Transverse colon (tissue), 4 donors: ENCODE measurements around the gene PTPRJ. TPM values are rescaled to one million over a fixed set of nuclear protein-coding genes. Genes with fewer than 3 reads are reported as not detected.

Experiments used
- DNase-seq: peaks from one replicate; pipeline ENCODE4 v3.0.0-alpha.2; 2019
- H3K27ac ChIP-seq, 4 donors: fragments of 200-600 bp; sonication (generic); 2 replicates each; pipeline ENCODE4 v1.5.1; 2016 to 2018; ENCODE audit warnings: inconsistent platforms in 4 of 4
- H3K27me3 ChIP-seq: fragments of 200-600 bp; sonication (generic); 2 replicates; pipeline ENCODE4 v1.5.1; 2017; ENCODE audit warnings: inconsistent platforms
- H3K36me3 ChIP-seq, 4 donors: fragments of 200-600 bp; sonication (generic); 2 replicates each; pipeline ENCODE4 v1.5.1; 2017 to 2019; ENCODE audit warnings: inconsistent platforms in 4 of 4
- H3K4me1 ChIP-seq, 4 donors: fragments of 200-600 bp; sonication (generic); 2 replicates each; pipeline ENCODE4 v1.5.1; 2017 to 2020; ENCODE audit warnings: inconsistent platforms in 4 of 4
- H3K4me3 ChIP-seq, 4 donors: fragments of 200-600 bp; sonication (generic); 1 replicate in 1 of 4; 2 replicates in 3 of 4; pipeline versions ENCODE4 v1.5.1 to v1.6.1; 2017 to 2019; ENCODE audit warnings: inconsistent platforms in 4 of 4
- H3K9me3 ChIP-seq, 2 donors: fragments of 200-600 bp; sonication (generic); 2 replicates each; pipeline ENCODE4 v1.5.1; 2017 to 2019; ENCODE audit warnings: inconsistent platforms in 2 of 2
- EP300 ChIP-seq: sonication (generic); formaldehyde crosslinking; IDR thresholded peaks from one replicate; pipeline ENCODE4 v1.6.1; 2017; ENCODE audit warnings: antibody characterized with exemption, low read depth
- POLR2A ChIP-seq: fragments of 450-650 bp; IDR thresholded peaks from one replicate; pipeline ENCODE4 v1.6.1; 2016; ENCODE audit warnings: antibody characterized with exemption, mild to moderate bottlenecking, moderate library complexity
- POLR2AphosphoS5 ChIP-seq, 3 donors: sonication (generic); formaldehyde crosslinking; IDR thresholded peaks; one replicate each; pipeline ENCODE4 v1.6.1; 2016; ENCODE audit warnings: antibody characterized with exemption in 3 of 3
- WGBS, 2 donors: methylation state at CpG; one replicate each; pipeline ENCODE4 v1.1.5; 2018; ENCODE audit warnings: low coverage in 1 of 2; 5-methylcytosine and 5-hydroxymethylcytosine counted together
- in situ Hi-C, 4 donors: fragments of 200-750 bp; cut with MboI; loops; one replicate each; pipeline versions ENCODE4 v1.15.0 to v1.15.1; 2017; ENCODE audit warnings: low sequenced_read_pairs in 3 of 4, low pct_ligation_motif_present in 1 of 4, low pct_unique_long_range_greater_than_20kb in 1 of 4
- intact Hi-C: fragments of 100-400 bp; cut with DNase I; formaldehyde crosslinking; loops from one replicate; pipeline ENCODE4 v1.15.1; 2023; ENCODE audit warnings: low total_unique reads
- total RNA-seq, 4 donors: library from RNA; depleted of rRNA; stranded (reverse); fragments of >200 nt; gene quantifications; one replicate each; pipeline ENCODE4 v1.1.0, GENCODE V29; 2016
- TF ChIP-seq, protein P1 (sequence below), 5 experiments: fragments of 200-600 bp in 3 of 5; fragments of 450-650 bp in 2 of 5; sonication (generic) in 3 of 5; IDR thresholded peaks; 1 replicate in 2 of 5; 2 replicates in 3 of 5; pipeline ENCODE4 v1.5.1; 2016 to 2017; ENCODE audit warnings: antibody characterized with exemption in 5 of 5, inconsistent platforms in 3 of 5, mild to moderate bottlenecking in 2 of 5, moderate library complexity in 1 of 5

The PTPRJ gene
- total RNA-seq, 4 donors from 2014 or later, result 25.3 to 40.8 (median 31.7) TPM

DNA sequence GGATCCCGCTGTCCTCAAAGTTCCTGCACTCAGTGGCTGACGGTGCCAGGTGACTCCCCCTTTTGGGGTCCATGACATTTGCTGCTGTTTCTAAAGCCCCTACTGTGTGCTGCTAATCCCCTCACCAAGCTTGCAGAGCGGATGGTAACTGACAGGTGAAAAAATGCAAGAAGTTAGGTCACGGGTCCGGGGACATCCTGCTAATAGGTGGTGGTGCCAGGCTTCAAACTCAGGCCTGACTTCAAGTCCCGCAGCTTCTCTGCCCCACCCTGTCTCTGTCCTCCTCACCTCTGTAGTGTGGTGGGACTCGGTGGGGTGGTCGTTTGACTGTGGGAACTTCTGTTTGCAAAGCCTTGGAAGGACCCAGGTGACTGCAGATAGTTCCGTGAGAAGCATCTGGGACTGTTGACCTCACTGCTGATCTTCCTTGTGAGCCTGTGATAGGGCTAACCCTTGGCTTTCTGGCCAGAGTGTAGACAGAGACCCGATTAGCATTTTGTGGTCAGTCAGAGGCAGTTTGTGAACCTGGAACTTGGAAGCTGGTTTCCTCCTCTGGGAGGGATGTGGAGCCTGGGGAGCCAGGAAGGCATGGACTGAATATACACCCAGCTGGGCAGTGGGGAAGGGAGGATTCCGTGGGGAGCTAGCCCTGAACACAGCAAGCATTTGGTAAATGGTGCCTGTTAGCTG lies 120.8 kb downstream of the PTPRJ start:
- Histone ChIP-seq H3K9me3 (no peaks in the 10 kb centered on the region), H3K4me1 (peaks cover 10 to 62% (median 39%) of the 10 kb centered on the region in 4 donors), H3K36me3 (no peaks in the 10 kb centered on the region), H3K27me3 (no peaks in the 10 kb centered on the region), H3K27ac (peak overlapping the region in 3 of 4 donors; percentile 24 to 68 (median 34)), H3K4me3 (no peak overlapping the region)
- intact Hi-C loops, result no loop called here
- no peak for DNase-seq
- WGBS, 2 donors, result 60 to 71% methylated on average over 1 to 11 of the region's 11 CpGs
- TF ChIP-seq, protein P1, sequence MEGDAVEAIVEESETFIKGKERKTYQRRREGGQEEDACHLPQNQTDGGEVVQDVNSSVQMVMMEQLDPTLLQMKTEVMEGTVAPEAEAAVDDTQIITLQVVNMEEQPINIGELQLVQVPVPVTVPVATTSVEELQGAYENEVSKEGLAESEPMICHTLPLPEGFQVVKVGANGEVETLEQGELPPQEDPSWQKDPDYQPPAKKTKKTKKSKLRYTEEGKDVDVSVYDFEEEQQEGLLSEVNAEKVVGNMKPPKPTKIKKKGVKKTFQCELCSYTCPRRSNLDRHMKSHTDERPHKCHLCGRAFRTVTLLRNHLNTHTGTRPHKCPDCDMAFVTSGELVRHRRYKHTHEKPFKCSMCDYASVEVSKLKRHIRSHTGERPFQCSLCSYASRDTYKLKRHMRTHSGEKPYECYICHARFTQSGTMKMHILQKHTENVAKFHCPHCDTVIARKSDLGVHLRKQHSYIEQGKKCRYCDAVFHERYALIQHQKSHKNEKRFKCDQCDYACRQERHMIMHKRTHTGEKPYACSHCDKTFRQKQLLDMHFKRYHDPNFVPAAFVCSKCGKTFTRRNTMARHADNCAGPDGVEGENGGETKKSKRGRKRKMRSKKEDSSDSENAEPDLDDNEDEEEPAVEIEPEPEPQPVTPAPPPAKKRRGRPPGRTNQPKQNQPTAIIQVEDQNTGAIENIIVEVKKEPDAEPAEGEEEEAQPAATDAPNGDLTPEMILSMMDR (IDR thresholded peaks at IDR 0.05), result no peak
- no peak for TF ChIP-seq POLR2A
- TF ChIP-seq EP300, result no peak
- no peak for TF ChIP-seq POLR2AphosphoS5 (IDR thresholded peaks at IDR 0.05)
- in situ Hi-C loops, result loop anchor here in 2 of 4 donors (10.0 kb wide), 1 partner anchor 156 kb away; no protein-coding TSS in a partner anchor

DNA sequence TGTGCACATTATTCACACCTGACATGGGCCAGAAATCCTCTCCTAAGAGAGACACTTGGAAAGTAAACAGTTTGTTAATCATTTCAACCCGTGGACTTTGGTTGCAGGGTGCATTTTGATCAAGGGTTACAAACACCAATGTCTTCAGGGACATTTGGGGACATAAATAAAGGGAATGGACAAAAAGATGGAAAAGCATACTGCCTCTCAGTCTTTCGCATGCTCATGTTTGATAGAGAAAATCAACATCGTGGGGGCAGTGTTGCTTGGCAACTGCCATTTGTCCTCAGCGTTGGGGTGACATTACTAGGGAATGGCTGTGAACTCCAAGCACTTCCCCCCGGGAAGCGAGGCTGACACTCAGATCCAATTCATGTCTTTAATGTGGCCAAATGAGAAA lies 121.6 kb downstream of the PTPRJ start:
- peak overlapping the region in 3 of 4 donors; percentile 34 to 79 (median 68) for H3K27ac ChIP-seq
- DNase-seq, result no peak
- no peaks in the 10 kb centered on the region for H3K9me3 ChIP-seq
- no peaks in the 10 kb centered on the region for H3K36me3 ChIP-seq
- intact Hi-C loops, result no loop called here
- peaks cover 10 to 65% (median 41%) of the 10 kb centered on the region in 4 donors for H3K4me1 ChIP-seq
- no peaks in the 10 kb centered on the region for H3K27me3 ChIP-seq
- in situ Hi-C loops, result loop anchor here in 2 of 4 donors (10.0 kb wide), 1 partner anchor 157 kb away; no protein-coding TSS in a partner anchor
- H3K4me3 ChIP-seq, result no peak overlapping the region
- WGBS, 2 donors, result 60 to 72% methylated on average over 2 to 6 of the region's 6 CpGs
- no peak for TF ChIP-seq POLR2AphosphoS5 (IDR thresholded peaks at IDR 0.05)
- no peak for TF ChIP-seq POLR2A
- no peak for TF ChIP-seq EP300
- TF ChIP-seq, protein P1 (IDR thresholded peaks at IDR 0.05), result no peak

DNA sequence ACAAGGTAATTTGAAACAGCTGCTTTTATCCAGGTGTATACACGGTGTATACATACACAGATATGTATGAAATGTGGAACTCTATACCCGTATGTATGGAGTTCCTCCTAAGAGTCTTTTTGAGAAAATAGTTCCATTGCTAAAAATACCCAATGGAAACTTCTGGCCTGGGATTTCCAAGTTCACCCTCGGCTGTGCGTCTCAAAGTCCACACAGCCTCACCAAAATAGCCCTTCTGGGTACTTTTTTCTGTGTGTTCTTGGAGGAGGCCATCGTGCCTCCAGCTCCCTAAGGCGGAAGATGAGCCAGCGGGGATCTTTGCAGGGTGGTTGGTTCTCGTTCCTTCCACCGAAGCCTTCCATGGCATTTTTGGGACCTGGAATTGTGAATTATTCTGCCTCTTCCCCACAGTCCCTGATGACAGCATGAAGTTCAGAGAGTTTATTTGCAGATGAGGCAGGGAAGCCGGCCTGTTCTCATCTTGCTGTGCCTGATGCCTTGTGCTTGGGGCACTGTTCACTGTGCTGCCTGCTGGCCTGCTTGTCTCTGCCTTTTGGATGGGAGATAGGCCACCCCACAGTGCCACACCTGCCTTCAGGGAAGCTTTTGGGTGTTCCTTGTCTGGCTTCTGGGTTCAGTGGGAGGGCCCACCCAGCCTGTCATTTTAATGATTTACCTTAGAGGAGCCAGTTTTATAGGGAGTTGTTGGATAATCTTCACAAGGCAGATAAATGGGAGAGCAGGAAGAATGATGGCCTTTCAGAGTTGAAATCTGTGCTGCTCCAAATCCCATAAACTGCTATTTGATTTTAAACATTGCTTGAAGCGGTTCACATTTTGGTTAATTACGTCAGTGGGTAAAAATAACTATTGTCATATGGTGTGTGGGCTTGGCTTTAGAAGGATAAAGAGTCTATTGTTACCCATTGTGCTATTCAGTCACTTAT lies 123.5 kb downstream of the PTPRJ start:
- in situ Hi-C loops, result loop anchor here in 2 of 4 donors (10.0 kb wide), 1 partner anchor 159 kb away; no protein-coding TSS in a partner anchor
- 40 to 56% methylated on average over 4 to 12 of the region's 12 CpGs for WGBS, 2 donors
- H3K4me1 ChIP-seq, result peaks cover 10 to 72% (median 42%) of the 10 kb centered on the region in 4 donors
- intact Hi-C loops, result no loop called here
- TF ChIP-seq EP300, result no peak
- no peak for TF ChIP-seq POLR2A
- TF ChIP-seq POLR2AphosphoS5 (IDR thresholded peaks at IDR 0.05), result no peak
- TF ChIP-seq, protein P1 (IDR thresholded peaks at IDR 0.05), result no peak
- H3K27me3 ChIP-seq, result no peaks in the 10 kb centered on the region
- no peak overlapping the region for H3K4me3 ChIP-seq
- H3K9me3 ChIP-seq, result no peaks in the 10 kb centered on the region
- no peaks in the 10 kb centered on the region for H3K36me3 ChIP-seq
- peak; percentile 51 for DNase-seq
- peak overlapping the region; percentile 63 to 79 (median 68) for H3K27ac ChIP-seq

DNA sequence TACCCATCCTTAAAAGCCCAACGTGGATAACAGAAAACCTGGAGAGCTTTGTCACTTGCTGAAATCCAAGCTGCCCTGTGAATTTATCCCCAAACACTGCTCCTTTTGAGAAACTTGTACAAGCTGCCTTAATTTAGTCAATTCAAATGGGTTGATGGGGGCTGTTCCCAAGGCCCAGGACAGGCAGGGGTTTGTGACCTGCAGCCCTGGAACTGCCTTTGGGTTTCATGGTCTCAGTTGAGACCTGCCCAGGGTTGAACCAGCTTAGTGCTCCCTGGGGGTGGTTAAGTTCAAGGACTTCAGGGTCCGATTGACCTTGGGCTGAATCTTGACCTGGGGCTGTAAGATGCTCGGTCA lies 124.2 kb downstream of the PTPRJ start:
- 64% methylated on average over 3 of the region's 3 CpGs; no CpG with 5 or more reads in 1 of the 2 donors for WGBS, 2 donors
- Histone ChIP-seq H3K36me3 (no peaks in the 10 kb centered on the region), H3K4me1 (peaks cover 11 to 77% (median 44%) of the 10 kb centered on the region in 4 donors), H3K4me3 (no peak overlapping the region), H3K27me3 (no peaks in the 10 kb centered on the region), H3K27ac (peak overlapping the region; percentile 63 to 79 (median 68)), H3K9me3 (no peaks in the 10 kb centered on the region)
- intact Hi-C loops (no loop called here), in situ Hi-C loops (loop anchor here in 2 of 4 donors (10.0 kb wide), 1 partner anchor 160 kb away; no protein-coding TSS in a partner anchor)
- no peak for DNase-seq
- no peak for TF ChIP-seq POLR2A
- no peak for TF ChIP-seq POLR2AphosphoS5 (IDR thresholded peaks at IDR 0.05)
- TF ChIP-seq, protein P1 (IDR thresholded peaks at IDR 0.05), result no peak
- no peak for TF ChIP-seq EP300
